OCI-LY3 (cell line): Measurements from ENCODE around the gene ARID3A.

ENCODE experiments used
- CTCF ChIP-seq: fragments of 200-600, 300-600 bp; sonication (generic); IDR thresholded peaks from 2 replicates; pipeline ENCODE4 v1.5.1; 2014; ENCODE audit warnings: antibody characterized with exemption, low read length, low read depth
- EZH2phosphoT487 ChIP-seq: fragments of 200-600 bp; shearing (Covaris generic); IDR thresholded peaks from 2 replicates; pipeline ENCODE4 v1.6.1; 2018; ENCODE audit warnings: antibody characterized with exemption, mixed run types, low read depth

- TF ChIP-seq CTCF: no peak
- TF ChIP-seq EZH2phosphoT487: no peak
Measured at GRCh38 chr19:896434-896833, 29.4 kb upstream of the ARID3A start.
